Fibroblast of the conjunctiva (primary cell): ENCODE measurements around the gene ASCC3.
"Not testable (repeated sequence)": the region's sequence is repeated elsewhere in the genome, so short reads cannot be mapped to it uniquely, and the experiment has no call there.

Source experiments
- DNase-seq: peaks from one replicate; pipeline ENCODE4 v3.0.0-alpha.2; 2010; ENCODE audit warnings: low read depth

Gene ASCC3

GRCh38 chr6:100889351-100889750 lies 8.2 kb upstream of the ASCC3 start:
- DNase-seq: no peak

- DNase-seq: no peak
Measured at GRCh38 chr6:100886076-100886475, 4.9 kb upstream of the ASCC3 start.

- DNase-seq: no peak
Measured at GRCh38 chr6:100883347-100883746, 2.2 kb upstream of the ASCC3 start.

- no peak for DNase-seq
Measured at GRCh38 chr6:100881707-100882040, 545 bp upstream of the ASCC3 start.

- DNase-seq: no peak
Measured at GRCh38 chr6:100880149-100880852, 828 bp downstream of the ASCC3 start.

- no peak for DNase-seq
Measured at GRCh38 chr6:100879317-100879716, 1.8 kb downstream of the ASCC3 start.

GRCh38 chr6:100877851-100878250 lies 3.3 kb downstream of the ASCC3 start:
- DNase-seq: no peak

- no peak for DNase-seq
Measured at GRCh38 chr6:100876251-100876650, 4.9 kb downstream of the ASCC3 start.

- DNase-seq: no peak
Measured at GRCh38 chr6:100865525-100865924, 15.6 kb downstream of the ASCC3 start.

GRCh38 chr6:100862063-100862462 lies 19.1 kb downstream of the ASCC3 start:
- DNase-seq: no peak

GRCh38 chr6:100856146-100856545 lies 25.0 kb downstream of the ASCC3 start:
- DNase-seq: no peak

GRCh38 chr6:100851819-100852218 lies 29.3 kb downstream of the ASCC3 start:
- no peak for DNase-seq

- DNase-seq: no peak
Measured at GRCh38 chr6:100850174-100850573, 31.0 kb downstream of the ASCC3 start.

GRCh38 chr6:100846276-100846675 lies 34.9 kb downstream of the ASCC3 start:
- DNase-seq: no peak

- no peak for DNase-seq
Measured at GRCh38 chr6:100845676-100846075, 35.5 kb downstream of the ASCC3 start.

- no peak for DNase-seq
Measured at GRCh38 chr6:100839419-100839818, 41.7 kb downstream of the ASCC3 start.

GRCh38 chr6:100838011-100838410 lies 43.1 kb downstream of the ASCC3 start:
- DNase-seq: no peak

- DNase-seq: no peak
Measured at GRCh38 chr6:100833972-100834574, 47.1 kb downstream of the ASCC3 start.

- not testable (repeated sequence) for DNase-seq
Measured at GRCh38 chr6:100829077-100829595, 52.0 kb downstream of the ASCC3 start.

- DNase-seq: no peak
Measured at GRCh38 chr6:100823041-100823440, 58.1 kb downstream of the ASCC3 start.

GRCh38 chr6:100818066-100818465 lies 63.1 kb downstream of the ASCC3 start:
- DNase-seq: no peak

GRCh38 chr6:100810015-100810414 lies 71.1 kb downstream of the ASCC3 start:
- no peak for DNase-seq

GRCh38 chr6:100809346-100809745 lies 71.8 kb downstream of the ASCC3 start:
- no peak for DNase-seq
